ENCODE data around the gene INAVA.

DNA sequence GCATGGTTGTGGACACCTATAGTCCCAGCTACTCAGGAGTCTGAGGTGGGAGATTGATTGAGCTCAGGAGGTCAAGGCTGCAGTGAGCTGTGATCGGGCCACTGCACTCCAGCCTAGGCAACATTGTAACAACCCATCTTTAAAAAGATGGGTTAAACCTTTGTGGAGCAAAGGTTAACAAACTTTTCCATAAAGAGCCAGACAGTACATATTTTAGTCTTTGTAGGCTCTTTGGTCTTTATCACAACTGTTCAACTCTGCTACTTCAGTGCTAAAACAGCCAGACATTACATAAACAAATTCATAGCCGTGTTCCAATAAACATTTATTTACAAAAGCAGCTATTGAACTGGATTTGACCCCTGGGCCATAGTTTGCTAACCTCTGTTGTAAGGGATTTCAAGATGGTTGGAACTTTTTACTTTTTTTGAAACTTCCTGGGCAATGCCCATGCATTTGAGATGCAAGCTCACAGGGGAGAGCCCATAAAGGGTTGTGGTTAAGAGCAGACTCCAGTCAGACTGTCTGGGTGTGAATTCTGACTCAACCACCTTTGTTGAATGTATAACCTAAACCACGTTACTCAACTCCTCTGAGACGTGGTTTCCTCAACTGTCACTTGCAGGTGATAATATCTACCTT lies 10.8 kb downstream of the INAVA start:
- no peak for TF ChIP-seq EZH2 (IDR thresholded peaks at IDR 0.05; ENCODE audit: borderline replicate concordance, low read depth, low read length, severe bottlenecking)
- TF ChIP-seq, protein P1, sequence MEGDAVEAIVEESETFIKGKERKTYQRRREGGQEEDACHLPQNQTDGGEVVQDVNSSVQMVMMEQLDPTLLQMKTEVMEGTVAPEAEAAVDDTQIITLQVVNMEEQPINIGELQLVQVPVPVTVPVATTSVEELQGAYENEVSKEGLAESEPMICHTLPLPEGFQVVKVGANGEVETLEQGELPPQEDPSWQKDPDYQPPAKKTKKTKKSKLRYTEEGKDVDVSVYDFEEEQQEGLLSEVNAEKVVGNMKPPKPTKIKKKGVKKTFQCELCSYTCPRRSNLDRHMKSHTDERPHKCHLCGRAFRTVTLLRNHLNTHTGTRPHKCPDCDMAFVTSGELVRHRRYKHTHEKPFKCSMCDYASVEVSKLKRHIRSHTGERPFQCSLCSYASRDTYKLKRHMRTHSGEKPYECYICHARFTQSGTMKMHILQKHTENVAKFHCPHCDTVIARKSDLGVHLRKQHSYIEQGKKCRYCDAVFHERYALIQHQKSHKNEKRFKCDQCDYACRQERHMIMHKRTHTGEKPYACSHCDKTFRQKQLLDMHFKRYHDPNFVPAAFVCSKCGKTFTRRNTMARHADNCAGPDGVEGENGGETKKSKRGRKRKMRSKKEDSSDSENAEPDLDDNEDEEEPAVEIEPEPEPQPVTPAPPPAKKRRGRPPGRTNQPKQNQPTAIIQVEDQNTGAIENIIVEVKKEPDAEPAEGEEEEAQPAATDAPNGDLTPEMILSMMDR (IDR thresholded peaks at IDR 0.05; ENCODE audit: borderline replicate concordance, extremely low read depth, low read length, poor library complexity, severe bottlenecking): no peak

Measured in DND-41 (cell line).